ENCODE data around the gene RALGAPA2.

RALGAPA2 gene

GRCh38 chr20:20461551-20461950 is 250.9 kb downstream of the RALGAPA2 start:
- no peaks in the 10 kb centered on the region for H3K36me3 ChIP-seq (ENCODE audit: control insufficient read depth, insufficient read depth, low read length)

GRCh38 chr20:20459726-20460125 is 252.7 kb downstream of the RALGAPA2 start:
- Histone ChIP-seq H3K4me3 (ENCODE audit: low read depth, low read length) (no peak overlapping the region), H3K9me3 (ENCODE audit: control insufficient read depth, insufficient read depth, low read length) (no peaks in the 10 kb centered on the region), H3K27me3 (ENCODE audit: control insufficient read depth, insufficient read depth, low read length) (no peaks in the 10 kb centered on the region), H3K4me1 (ENCODE audit: control insufficient read depth, insufficient read depth, low read length) (peaks cover 32% of the 10 kb centered on the region), H3K9ac (ENCODE audit: low read depth, low read length) (no peak overlapping the region), H3K36me3 (ENCODE audit: control insufficient read depth, insufficient read depth, low read length) (no peaks in the 10 kb centered on the region)

More at GRCh38 chr20:20461551-20461950, 250.9 kb downstream of the RALGAPA2 start:
- H3K4me3 ChIP-seq (ENCODE audit: low read depth, low read length) = no peak overlapping the region
- peaks cover 33% of the 10 kb centered on the region for H3K4me1 ChIP-seq (ENCODE audit: control insufficient read depth, insufficient read depth, low read length)
- no peaks in the 10 kb centered on the region for H3K9me3 ChIP-seq (ENCODE audit: control insufficient read depth, insufficient read depth, low read length)
- no peaks in the 10 kb centered on the region for H3K27me3 ChIP-seq (ENCODE audit: control insufficient read depth, insufficient read depth, low read length)
- no peak overlapping the region for H3K9ac ChIP-seq (ENCODE audit: low read depth, low read length)

GRCh38 chr20:20457392-20458126 is 254.9 kb downstream of the RALGAPA2 start:
- no peak overlapping the region for H3K9ac ChIP-seq (ENCODE audit: low read depth, low read length)
- H3K9me3 ChIP-seq (ENCODE audit: control insufficient read depth, insufficient read depth, low read length) = no peaks in the 10 kb centered on the region
- no peaks in the 10 kb centered on the region for H3K27me3 ChIP-seq (ENCODE audit: control insufficient read depth, insufficient read depth, low read length)
- no peaks in the 10 kb centered on the region for H3K36me3 ChIP-seq (ENCODE audit: control insufficient read depth, insufficient read depth, low read length)
- peaks cover 14% of the 10 kb centered on the region for H3K4me1 ChIP-seq (ENCODE audit: control insufficient read depth, insufficient read depth, low read length)
- no peak overlapping the region for H3K4me3 ChIP-seq (ENCODE audit: low read depth, low read length)

- no peak overlapping the region for H3K4me3 ChIP-seq (ENCODE audit: low read depth, low read length)
- no peaks in the 10 kb centered on the region for H3K36me3 ChIP-seq (ENCODE audit: control insufficient read depth, insufficient read depth, low read length)
- peaks cover 10% of the 10 kb centered on the region for H3K4me1 ChIP-seq (ENCODE audit: control insufficient read depth, insufficient read depth, low read length)
- no peaks in the 10 kb centered on the region for H3K27me3 ChIP-seq (ENCODE audit: control insufficient read depth, insufficient read depth, low read length)
- H3K9me3 ChIP-seq (ENCODE audit: control insufficient read depth, insufficient read depth, low read length) = no peaks in the 10 kb centered on the region
- no peak overlapping the region for H3K9ac ChIP-seq (ENCODE audit: low read depth, low read length)
These were observed 255.7 kb downstream of the RALGAPA2 start for GRCh38 chr20:20456741-20457140.

GRCh38 chr20:20455926-20456325 is 256.5 kb downstream of the RALGAPA2 start:
- H3K36me3 ChIP-seq (ENCODE audit: control insufficient read depth, insufficient read depth, low read length) = no peaks in the 10 kb centered on the region
- H3K9me3 ChIP-seq (ENCODE audit: control insufficient read depth, insufficient read depth, low read length) = no peaks in the 10 kb centered on the region
- no peak overlapping the region for H3K9ac ChIP-seq (ENCODE audit: low read depth, low read length)
- H3K4me1 ChIP-seq (ENCODE audit: control insufficient read depth, insufficient read depth, low read length) = peaks cover 4% of the 10 kb centered on the region
- H3K4me3 ChIP-seq (ENCODE audit: low read depth, low read length) = no peak overlapping the region
- H3K27me3 ChIP-seq (ENCODE audit: control insufficient read depth, insufficient read depth, low read length) = no peaks in the 10 kb centered on the region

- no peak overlapping the region for H3K4me3 ChIP-seq (ENCODE audit: low read depth, low read length)
- peaks cover 4% of the 10 kb centered on the region for H3K4me1 ChIP-seq (ENCODE audit: control insufficient read depth, insufficient read depth, low read length)
- H3K9me3 ChIP-seq (ENCODE audit: control insufficient read depth, insufficient read depth, low read length) = no peaks in the 10 kb centered on the region
- no peaks in the 10 kb centered on the region for H3K36me3 ChIP-seq (ENCODE audit: control insufficient read depth, insufficient read depth, low read length)
- H3K27me3 ChIP-seq (ENCODE audit: control insufficient read depth, insufficient read depth, low read length) = no peaks in the 10 kb centered on the region
- H3K9ac ChIP-seq (ENCODE audit: low read depth, low read length) = no peak overlapping the region
These were observed 257.4 kb downstream of the RALGAPA2 start for GRCh38 chr20:20454850-20455627.

GRCh38 chr20:20454367-20454766 is 258.1 kb downstream of the RALGAPA2 start:
- peaks cover 4% of the 10 kb centered on the region for H3K4me1 ChIP-seq (ENCODE audit: control insufficient read depth, insufficient read depth, low read length)
- no peaks in the 10 kb centered on the region for H3K36me3 ChIP-seq (ENCODE audit: control insufficient read depth, insufficient read depth, low read length)
- no peak overlapping the region for H3K9ac ChIP-seq (ENCODE audit: low read depth, low read length)
- H3K27me3 ChIP-seq (ENCODE audit: control insufficient read depth, insufficient read depth, low read length) = no peaks in the 10 kb centered on the region
- H3K9me3 ChIP-seq (ENCODE audit: control insufficient read depth, insufficient read depth, low read length) = no peaks in the 10 kb centered on the region
- H3K4me3 ChIP-seq (ENCODE audit: low read depth, low read length) = no peak overlapping the region

GRCh38 chr20:20452254-20452676 is 260.2 kb downstream of the RALGAPA2 start:
- Histone ChIP-seq H3K27me3 (ENCODE audit: control insufficient read depth, insufficient read depth, low read length) (no peaks in the 10 kb centered on the region), H3K36me3 (ENCODE audit: control insufficient read depth, insufficient read depth, low read length) (no peaks in the 10 kb centered on the region), H3K4me3 (ENCODE audit: low read depth, low read length) (peak overlapping the region; percentile 6), H3K9ac (ENCODE audit: low read depth, low read length) (no peak overlapping the region), H3K4me1 (ENCODE audit: control insufficient read depth, insufficient read depth, low read length) (peaks cover 4% of the 10 kb centered on the region), H3K9me3 (ENCODE audit: control insufficient read depth, insufficient read depth, low read length) (no peaks in the 10 kb centered on the region)

GRCh38 chr20:20450521-20450920 is 261.9 kb downstream of the RALGAPA2 start:
- H3K4me3 ChIP-seq (ENCODE audit: low read depth, low read length) = no peak overlapping the region
- peaks cover 4% of the 10 kb centered on the region for H3K4me1 ChIP-seq (ENCODE audit: control insufficient read depth, insufficient read depth, low read length)
- H3K27me3 ChIP-seq (ENCODE audit: control insufficient read depth, insufficient read depth, low read length) = no peaks in the 10 kb centered on the region
- no peak overlapping the region for H3K9ac ChIP-seq (ENCODE audit: low read depth, low read length)
- no peaks in the 10 kb centered on the region for H3K9me3 ChIP-seq (ENCODE audit: control insufficient read depth, insufficient read depth, low read length)
- H3K36me3 ChIP-seq (ENCODE audit: control insufficient read depth, insufficient read depth, low read length) = no peaks in the 10 kb centered on the region

- no peak overlapping the region for H3K9ac ChIP-seq (ENCODE audit: low read depth, low read length)
- H3K27me3 ChIP-seq (ENCODE audit: control insufficient read depth, insufficient read depth, low read length) = no peaks in the 10 kb centered on the region
- H3K9me3 ChIP-seq (ENCODE audit: control insufficient read depth, insufficient read depth, low read length) = no peaks in the 10 kb centered on the region
- no peak overlapping the region for H3K4me3 ChIP-seq (ENCODE audit: low read depth, low read length)
- H3K4me1 ChIP-seq (ENCODE audit: control insufficient read depth, insufficient read depth, low read length) = peaks cover 4% of the 10 kb centered on the region
- H3K36me3 ChIP-seq (ENCODE audit: control insufficient read depth, insufficient read depth, low read length) = no peaks in the 10 kb centered on the region
These were observed 263.6 kb downstream of the RALGAPA2 start for GRCh38 chr20:20448881-20449280.

GRCh38 chr20:20447196-20447595 is 265.2 kb downstream of the RALGAPA2 start:
- Histone ChIP-seq H3K36me3 (ENCODE audit: control insufficient read depth, insufficient read depth, low read length) (no peaks in the 10 kb centered on the region), H3K4me1 (ENCODE audit: control insufficient read depth, insufficient read depth, low read length) (peaks cover 4% of the 10 kb centered on the region), H3K9me3 (ENCODE audit: control insufficient read depth, insufficient read depth, low read length) (no peaks in the 10 kb centered on the region), H3K4me3 (ENCODE audit: low read depth, low read length) (no peak overlapping the region), H3K9ac (ENCODE audit: low read depth, low read length) (no peak overlapping the region), H3K27me3 (ENCODE audit: control insufficient read depth, insufficient read depth, low read length) (no peaks in the 10 kb centered on the region)
